Stimulated activated CD8-positive, alpha-beta memory T cell treated with anti-CD3 and anti-CD28 coated beads, Interleukin-4, amount 100 ng/mL, for 48 hours (primary cell): ENCODE results near the gene SLC2A5.
"Not testable (repeated sequence)": the region's sequence is repeated elsewhere in the genome, so short reads cannot be mapped to it uniquely, and the experiment has no call there.

Source experiments
- DNase-seq: peaks from one replicate; pipeline ENCODE4 v3.0.0-alpha.2; 2020

SLC2A5 gene

DNA sequence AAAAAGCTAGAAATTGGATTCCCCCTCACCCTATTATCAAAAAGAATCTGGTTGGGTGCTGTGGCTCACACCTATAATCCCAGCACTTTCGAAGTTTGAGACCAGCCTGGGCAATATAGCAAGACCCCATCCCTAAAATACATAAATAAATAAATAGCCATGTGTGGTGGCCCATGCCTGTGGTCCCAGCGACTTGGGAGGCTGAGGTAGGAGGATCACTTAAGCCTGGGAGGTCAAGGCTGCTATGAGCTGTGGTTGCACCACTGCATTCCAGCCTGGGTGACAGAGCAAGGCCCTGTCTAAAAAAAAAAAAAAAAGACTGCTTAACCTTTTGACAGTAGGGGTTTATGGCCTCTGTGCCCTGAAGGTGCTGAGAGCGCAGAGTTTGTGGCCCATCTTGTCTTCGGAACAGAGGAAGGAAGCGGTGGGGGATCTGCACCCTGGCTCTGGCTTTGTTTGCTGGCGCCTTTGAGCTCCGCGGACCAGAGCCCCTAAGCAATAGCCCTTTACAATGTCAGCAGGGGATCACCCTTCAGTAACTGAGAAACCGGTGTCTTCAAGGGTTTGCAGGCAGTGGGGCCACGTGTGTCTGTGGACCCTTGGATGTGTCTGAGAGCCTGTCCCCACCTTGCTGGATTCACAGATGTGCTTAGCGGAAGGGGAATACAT is 65.3 kb downstream of the SLC2A5 start:
- DNase-seq = no peak

DNA sequence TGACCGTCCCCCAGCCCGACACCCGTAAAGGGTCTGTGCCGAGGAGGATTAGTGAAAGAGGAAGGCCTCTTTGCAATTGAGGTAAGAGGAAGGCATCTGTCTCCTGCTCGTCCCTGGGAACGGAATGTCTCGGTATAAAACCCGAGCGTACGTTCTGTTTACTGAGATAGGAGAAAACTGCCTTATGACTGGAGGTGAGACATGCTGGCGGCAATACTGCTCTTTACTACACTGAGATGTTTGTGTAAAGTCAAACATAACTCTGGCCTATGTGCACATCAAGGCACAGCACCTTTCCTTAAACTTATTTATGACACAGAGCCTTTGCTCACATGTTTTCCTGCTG is 67.2 kb downstream of the SLC2A5 start:
- not testable (repeated sequence) for DNase-seq

DNA sequence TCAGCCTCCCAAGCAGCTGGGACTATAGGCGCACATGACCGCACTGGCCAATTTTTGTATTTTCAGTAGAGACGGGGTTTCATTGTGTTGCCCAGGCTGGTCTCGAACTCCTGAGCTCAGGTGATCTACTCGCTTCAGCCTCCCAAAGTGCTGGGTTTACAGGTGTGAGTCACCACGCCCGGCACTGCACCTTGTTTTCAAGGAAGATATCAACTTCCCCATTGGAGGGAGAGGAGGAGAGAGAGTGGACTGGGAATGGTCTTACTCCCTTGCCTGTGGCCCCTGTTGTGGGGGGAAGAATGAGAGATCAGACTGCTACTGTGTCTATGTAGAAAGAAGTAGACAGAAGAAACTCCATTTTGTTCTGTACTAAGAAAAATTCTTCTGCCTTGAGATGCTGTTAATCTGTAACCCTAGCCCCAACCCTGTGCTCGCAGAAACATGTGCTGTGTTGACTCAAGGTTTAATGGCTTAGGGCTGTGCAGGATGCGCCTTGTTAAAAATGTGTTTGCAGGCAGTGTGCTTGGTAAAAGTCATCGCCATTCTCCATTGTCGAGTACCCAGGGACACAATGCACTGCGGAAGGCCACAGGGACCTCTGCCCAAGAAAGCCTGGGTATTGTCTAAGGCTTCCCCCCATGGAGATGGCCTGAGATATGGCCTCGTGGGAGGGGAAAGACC is 67.8 kb downstream of the SLC2A5 start:
- not testable (repeated sequence) for DNase-seq

DNA sequence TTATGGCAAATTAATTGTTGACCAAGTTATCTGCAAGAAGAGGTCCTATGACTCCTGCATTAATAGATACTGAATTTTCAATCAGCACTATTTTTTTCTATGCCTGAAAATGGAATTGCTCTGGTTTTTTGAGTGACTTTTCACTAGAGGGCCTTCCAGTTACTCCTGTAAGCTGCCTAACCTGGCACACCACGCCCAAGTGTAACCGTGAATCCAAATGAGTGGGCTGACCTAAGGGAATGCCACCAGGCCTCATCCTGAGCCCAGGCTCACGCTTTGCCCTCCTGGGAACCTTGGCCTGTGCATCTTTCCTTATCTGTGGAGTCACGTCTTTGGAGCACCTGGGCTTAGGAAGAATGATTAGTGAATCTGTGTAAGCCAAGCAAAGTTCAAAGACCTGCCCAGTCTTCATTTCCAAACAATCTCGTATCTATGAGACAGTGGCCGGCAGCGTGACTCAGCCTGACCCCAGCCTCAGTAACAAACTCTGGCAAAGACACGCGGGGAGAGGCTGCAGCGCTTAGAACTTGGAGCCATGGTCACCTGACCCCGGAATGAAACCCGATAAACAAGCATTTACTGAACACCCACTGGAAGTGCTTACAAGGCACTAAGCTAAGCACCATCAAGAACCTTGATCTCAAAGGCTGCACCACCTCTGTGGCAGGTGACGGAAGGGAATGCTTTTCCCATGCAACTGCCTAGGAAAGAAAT is 75.3 kb downstream of the SLC2A5 start:
- not testable (repeated sequence) for DNase-seq

DNA sequence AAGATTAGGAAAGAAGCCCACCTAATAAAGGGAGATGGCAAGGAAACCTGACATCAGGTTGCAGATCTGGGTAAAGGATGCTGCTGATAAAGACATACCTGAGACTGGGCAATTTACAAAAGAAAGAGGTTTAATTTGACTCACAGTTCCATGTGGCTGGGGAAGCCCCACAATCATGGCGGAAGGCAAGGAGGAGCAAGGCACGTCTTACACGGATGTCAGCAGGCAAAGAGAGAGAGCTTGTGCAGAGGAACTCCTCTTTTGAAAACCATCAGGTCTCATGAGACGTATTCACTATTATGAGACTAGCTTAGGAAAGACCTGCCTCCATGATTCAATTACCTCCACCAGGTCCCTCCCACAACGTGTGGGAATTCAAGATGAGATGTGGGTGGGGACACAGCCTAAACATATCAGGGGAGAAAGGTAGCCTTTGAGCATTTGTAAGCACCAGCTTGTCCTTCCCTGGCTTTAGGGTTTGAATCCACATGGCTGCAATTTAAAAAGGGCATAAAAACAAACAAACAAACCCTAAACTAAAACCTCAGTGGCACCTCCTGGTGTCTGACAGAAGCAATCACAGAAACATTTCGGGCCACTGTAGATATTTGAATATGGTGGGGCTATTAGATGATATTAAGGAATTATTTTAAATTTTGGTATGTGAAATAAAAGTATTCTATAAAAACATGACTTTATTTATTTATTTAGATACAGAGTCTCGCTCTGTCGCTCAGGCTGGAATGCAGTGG is 76.3 kb downstream of the SLC2A5 start:
- no peak for DNase-seq

DNA sequence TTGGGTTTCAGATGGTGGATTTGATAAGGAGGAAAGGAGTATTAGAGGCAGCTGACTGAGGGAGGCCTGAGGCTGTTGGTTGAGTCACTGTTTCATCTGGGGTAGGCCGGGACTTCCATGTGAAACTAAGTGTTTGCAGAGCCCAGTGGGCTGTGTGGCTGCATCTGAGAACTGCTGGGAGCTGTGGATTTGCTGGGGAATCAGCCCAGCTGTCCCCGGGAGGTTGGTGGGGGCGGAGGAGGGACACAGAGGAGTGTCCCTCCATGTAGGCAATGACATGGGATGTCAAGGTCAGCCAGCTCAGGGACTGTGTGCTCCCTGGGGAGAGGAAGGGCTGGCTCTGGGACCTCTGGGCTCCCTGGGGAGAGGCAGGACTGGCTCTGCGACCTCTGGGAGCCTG is 79.6 kb downstream of the SLC2A5 start:
- DNase-seq = peak; percentile 45

DNA sequence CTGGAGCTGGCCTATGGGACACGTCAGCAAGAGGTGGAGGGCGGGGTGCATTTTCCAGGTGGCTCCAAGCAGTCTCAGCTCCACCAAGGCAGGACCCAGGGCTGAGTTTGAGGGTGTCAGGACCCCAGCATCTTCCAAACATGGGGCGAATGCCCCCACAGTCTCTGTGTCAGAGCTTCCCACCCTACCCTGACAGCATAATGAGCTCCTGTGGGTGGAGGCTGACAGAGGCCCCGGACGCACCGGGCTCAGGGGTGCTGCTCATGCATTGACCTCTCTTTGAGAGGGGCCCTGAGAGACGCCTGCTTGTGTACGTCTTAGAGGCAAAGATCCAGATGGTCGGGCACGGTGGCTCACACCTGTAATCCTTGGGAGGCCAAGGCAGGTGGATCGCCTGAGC is 80.4 kb downstream of the SLC2A5 start:
- no peak for DNase-seq

DNA sequence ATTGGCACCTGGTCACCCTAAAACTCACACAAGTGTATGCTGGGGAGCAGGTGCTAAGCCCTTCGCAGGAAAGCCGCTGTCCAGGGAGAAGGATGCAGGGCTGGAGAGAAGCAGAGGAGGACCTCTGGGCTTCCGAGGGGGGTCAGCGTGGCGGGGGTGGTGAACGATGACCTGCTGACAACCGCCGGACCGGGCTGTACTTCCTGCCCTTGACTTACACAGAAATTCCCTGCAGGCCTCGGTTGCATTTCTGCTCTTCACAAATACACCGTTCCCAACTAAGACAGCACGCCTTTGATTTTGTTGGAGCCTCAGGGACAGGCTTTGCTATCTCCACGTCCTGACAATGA is 80.8 kb downstream of the SLC2A5 start:
- DNase-seq = no peak

DNA sequence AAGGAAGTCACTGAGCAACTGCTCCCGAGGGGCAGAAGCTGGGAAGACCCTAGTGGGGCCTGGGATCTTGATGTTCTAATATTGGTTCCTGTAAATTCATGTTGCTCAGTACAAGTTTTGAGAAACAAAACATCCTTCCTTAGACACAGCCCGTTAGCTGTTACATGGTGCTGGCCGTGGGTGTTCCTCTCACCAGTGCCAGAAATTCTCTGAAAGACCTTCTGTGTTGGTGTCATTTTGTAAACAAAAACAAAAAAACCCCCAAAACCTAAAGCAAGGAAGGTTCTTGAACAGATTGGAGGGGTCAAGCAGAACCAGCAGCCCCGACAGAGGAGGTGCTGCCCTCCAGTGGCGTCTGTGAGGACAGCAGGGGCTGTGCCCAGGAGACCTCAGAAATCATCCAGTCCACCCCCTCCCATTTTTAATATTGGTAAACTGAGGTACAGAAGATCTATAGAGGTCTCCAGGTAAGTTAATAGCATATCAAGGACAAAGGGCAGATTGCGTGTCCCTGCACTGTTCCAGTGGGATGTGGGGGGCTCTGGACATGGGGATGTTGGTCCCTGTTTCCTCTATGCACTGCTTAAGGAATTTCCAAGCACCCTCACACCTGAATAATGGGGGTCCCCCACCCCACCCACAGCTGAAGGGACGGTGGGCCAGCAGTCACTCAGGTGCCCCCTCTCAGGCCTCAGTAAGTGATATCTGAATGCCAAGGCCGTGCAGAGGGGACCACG is 81.4 kb downstream of the SLC2A5 start:
- peak; percentile 87 for DNase-seq

DNA sequence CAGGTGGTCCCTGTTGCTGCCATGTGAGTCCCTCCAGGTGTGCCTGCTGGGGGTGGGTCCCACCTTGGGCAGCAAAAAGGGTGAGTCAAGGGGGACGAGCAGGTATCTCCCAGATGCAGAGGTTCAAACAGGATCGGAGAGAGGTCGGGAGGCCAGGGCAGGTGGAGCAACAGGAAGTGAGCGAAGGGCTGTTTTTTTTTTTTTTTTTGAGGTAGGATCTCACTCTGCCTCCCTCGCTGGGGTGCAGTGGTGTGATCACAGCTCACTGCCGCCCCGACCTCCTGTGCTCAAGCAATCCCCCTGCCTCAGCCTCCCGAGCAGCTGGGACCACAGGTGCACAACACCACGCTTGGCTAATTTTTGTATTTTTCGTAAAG is 82.6 kb downstream of the SLC2A5 start:
- DNase-seq = no peak

DNA sequence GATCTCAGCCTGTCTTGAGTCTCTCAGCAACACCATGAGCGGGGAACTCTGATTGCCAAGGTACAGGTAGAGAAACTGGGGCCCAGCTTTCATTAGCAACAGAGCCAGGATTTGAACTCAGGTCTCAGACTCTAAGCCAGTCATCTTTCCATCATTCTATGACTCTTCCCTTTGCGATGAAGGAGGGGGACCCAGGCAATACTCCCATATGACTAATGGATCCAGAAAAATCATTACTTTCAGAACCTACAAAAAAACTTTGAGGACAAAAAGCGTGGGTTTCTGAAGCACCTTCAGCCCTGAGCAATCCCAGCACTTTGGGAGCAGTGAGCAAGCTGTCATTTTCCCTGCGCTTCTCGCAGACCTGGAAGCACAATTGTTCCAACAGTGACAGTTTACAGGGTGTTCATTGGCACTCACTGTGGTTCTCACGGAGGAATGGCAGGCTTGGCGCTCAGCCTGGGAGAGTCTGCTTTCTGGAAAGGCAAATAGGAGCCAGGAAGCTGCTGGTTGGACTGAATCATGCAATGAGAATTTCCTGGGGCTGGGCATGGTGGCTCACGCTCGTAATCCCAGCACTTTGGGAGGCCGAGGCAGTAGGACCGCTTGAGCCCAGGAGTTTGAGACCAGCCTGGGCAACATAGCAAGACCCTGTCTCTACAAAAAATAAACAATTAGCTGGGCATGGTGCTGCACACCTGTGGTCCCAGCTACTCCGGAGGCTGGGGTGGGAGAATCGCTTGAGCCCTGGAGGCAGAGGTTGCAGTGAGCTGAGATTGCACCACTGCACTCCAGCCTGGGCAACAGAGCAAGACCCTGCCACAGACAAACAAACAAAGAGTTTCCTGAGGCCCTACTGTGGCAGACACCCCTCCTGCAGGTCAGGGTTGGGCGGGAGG is 83.3 kb downstream of the SLC2A5 start:
- DNase-seq = no peak
